ENCODE results near the gene CDK5RAP2.

The CDK5RAP2 gene

DNA sequence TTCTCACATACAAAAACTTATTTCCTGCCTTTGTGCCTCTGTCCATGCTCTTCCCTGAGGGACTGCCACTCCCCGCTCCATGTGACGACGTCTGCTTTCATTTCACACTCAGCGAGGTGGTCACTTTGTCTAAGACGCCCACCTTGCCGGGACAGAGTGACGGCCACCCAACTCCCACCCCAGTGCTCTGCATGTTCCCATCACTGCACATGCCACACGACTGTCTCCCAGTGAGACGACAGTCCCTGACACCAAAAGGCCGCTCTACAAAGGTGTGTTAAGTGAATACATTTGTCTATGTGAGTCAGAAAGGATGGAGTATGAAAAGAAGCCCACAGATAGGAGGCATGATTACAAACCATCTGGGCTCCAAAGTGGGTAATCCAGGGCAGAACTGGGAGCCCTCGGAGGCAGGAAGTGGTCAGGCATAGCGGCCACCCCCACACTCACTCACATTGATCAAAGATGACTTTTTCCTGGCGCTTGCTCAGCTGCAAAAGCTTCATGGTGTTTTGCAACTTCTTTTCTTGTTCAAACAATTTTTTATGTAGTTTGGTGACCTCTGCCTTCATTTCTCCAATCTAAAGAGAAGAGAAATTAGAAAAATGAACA is 185.8 kb downstream of the CDK5RAP2 start:
- DNase-seq = no peak

DNA sequence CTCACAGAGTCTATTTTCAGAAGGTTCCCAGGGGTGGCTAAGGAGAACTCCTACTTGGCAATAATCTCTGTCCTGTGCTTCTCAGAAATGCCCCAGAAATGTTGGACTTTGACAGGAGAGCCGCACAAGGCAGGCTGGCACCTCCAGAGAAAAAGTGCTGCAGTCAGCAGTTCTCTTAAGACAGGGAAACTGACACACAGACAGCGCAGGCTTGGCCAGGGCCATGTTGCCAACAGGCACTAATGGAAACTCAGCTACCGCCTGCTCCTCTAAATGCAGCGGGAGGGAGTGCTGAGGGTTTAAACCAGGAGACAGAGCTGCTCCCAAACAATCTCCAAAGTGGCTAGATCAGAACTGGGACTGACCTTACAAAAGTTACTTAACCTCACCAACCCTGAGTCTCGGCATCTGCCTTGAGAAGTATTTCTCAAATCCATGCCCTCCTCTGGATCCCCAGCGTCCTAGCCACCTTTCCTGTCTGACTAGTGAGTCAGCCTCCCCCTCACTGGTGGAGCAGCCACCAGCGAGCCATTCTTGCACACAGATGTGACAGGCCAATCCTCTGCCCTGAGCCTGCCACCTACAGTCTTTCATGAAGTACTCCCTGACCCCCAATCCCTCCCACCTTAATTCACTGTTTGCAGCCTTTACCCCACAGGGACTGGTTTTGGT is 186.4 kb downstream of the CDK5RAP2 start:
- DNase-seq = no peak

DNA sequence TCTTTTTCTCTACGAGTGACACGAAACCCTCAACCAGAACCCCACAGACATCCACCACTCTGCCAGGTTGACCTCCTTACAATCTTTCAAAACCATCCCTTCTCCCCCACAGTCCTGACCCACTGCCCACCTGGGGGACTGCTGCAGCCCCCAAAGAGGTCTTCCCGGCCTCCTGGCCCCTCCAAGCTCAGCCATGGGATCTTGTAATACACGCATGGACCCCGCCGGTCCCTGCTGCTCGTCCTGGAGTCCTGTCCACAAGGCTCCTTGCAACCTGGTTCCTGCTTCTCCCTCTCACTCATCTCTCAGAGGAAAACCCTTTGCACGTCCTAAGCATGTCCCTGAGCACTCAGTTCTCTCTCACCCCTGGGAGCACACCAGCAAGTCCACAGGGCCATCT is 187.3 kb downstream of the CDK5RAP2 start:
- no peak for DNase-seq

DNA sequence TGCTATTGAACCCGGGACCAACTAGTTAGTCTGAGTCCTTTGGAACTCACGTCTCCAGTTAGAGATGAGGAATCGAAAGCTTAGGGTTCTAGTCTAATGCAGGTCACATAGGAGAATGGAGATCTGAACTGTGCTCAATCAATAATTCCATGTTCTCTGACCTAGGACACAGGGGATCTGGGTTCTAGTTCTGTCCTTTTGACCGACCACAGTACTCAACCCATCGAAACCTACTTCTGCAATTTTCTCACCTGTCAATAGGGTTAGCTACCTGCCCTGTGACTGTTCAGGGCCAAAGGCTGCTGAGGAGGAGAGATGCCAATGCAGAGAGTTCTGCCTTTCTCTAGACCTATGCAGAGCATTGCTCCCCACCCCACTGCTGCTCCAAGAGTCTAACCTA is 187.7 kb downstream of the CDK5RAP2 start:
- no peak for DNase-seq

DNA sequence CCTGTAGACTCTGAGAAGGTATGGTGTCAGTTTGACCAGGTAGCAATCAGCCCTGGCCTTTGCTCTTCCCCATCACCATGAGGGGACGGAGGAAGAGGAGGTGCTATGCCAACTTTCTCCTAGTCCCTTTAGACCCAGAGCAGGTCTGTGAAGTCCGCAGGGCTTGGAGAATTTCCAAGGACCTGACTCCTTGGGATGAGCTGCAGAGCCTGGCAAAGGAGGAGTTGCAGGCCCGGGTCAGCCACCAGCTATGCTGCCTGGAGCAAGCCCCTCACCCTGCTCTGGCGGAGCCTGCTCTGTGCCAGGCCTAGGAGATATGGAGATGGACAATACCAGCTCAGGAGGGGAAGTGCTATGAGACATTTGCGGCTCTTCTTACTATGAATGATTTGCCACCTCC is 188.3 kb downstream of the CDK5RAP2 start:
- no peak for DNase-seq

DNA sequence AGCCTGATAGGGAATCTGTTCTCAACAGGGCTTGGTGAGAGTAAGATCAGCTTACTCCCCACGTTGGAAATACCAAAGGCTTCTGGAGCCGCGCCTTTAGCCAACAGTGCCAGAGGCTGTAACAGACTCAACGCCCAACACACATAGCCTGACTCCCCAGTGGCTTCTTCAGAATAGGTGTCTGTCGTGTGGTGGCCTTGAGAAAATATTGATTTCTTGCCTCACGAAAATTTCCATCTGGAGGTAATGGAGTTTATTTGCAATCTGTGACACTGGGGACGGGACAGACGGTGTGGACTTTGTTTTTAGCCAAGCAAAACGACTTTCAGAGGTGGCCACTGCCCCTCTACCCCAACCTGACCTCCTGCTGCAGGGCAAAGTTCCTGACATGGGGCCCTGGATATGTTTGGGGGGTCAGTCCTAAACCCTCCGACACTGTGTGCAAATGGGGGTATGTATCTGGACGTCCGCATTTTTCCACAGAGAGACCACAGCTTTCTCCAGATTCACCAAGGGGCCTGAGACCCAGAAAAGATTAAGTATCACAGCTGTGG is 189.3 kb downstream of the CDK5RAP2 start:
- no peak for DNase-seq

DNA sequence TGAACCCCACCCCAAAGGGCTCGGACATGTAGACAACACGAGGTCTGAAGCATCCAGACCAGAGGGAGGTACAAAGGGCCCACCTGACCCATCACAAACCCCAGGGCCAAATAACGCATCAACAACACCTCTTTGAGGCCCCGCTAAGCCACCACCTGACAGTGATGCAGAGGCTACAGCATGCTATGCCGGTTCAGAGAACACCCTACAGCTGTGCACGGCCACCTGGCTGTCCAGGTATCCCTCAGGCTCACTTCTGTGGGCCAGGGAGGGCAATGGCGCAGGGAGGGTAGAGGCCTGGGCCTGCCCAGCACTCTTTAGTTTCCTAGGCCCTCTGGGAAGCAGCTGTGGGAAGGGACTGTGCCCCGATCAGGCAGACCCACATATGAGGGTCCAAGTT is 190.1 kb downstream of the CDK5RAP2 start:
- no peak for DNase-seq

DNA sequence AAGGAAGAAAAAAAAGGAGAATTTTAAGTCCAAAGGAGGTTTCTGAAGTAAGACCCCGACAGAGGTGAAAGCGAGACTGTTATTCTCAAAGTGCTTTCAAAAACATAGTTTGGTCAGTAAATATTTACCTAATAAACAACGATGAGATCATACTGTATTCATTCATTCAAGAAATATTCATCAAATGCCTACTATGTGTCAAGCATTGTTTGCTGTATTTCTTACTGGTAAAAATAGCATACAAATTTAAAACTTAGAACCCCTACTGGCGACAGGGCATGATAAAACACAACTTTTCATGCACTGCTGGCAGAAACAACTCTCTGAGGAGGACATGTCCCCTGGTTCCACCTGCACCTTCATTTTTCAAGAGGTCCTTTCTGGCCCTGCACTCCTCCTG is 190.7 kb downstream of the CDK5RAP2 start:
- no peak for DNase-seq

DNA sequence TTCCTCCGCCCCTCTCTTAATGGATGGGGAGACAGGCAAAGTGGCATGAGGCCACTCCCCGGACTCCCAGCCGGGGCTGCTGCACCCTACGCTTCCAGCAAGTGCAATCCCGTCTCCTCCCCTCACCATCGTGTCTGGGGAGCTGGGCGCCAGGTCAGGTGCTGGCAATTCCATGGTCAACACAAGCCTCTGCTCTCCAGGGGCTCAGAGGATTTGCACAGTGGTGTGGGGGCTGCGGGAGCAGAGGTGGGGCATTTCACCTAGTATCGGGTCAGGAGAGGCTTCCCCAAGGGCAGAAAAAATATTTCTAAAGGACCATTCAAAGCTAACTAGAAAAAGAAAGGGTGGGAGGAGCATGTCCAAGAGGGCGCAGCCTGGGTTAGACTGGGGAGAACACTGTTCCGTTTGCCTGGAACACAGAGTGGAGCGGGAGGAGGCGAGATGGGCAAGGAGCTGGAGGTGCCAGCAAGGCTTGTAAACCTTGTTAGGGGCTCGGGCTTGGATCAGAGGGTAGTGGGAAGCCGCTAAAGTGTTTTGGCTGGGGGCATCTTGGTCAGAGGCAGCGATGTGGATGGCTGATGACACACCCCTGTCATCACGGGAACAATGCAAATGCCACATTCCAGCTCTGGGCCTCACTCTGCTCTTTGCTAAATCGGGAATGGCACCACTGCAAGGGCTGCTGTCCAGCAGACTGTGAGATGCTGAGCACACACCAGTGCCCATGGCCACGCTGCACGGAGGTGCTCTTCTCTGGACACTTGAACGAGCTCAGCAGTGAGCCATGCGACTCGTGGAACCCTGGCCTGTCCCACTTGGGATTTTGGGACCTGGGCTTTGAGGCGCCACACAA is 191.7 kb downstream of the CDK5RAP2 start:
- no peak for DNase-seq

DNA sequence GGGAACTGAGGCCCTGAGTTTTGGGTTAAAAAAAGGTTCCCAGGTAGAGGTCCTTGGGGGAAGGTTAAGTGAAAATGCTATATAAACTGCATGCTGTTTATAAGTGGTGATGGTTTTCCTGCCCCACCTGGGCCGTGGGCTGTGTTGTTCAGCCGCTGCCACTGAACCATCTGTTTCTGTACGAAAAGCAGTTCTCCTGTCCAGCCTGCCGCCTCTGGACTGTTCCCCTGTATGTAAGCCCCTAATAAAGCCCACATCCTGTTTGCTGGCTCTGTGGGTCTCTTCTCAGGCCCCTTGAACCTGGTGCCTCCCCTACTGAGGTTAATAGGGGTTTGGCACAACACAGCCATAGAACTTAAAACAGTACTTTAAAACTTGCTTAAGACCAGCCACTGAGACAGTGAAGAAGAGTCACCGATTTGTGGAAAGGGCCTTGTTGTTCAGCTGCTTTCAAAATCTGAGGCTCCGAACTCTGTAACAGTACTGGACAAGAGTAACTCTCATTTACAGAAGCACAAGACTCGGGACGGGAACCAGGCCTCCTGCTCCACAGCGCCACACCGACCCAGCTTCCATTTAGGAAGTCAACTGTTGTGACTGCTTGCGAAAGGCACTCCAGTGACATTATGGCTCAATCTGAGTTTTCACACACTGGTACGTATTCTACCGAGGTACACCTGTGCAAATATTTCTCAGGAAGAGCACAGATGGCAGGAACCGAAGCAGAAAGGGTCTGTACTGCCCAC is 192.5 kb downstream of the CDK5RAP2 start:
- DNase-seq = peak; percentile 93

DNA sequence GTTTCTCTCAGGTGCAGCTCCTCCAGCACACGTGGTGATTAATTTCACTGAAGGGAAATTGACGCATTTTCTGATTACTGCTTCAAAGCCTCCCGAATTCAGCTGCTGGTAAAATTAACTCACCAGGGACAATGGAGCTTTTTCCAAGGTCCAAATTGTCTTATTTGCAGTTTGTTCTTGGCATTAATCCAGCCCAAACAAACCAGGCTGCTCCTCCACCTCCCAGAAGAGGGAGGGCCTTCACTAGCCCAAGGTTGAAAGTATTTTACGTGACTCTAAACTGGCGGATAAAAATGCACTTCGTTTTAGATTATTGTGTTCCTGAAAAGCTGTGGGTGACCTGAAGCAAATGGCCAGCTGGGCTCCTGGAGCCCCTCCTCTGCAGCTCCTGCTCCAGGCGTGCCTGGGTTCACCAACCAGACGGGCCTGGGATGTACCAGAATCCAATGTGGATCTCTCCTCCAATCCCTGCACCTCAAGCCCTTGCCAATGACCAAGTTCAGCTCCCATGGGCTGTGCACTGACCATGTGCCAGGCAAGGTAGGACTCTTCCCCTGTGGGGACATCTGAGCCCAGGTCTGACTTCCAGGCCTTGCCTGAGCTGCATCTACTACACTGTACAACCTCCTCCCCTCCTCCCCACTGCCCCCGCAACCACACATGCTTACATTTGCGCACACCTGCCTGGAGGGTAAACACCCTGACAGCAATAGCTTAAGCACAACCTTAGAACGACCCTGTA is 193.4 kb downstream of the CDK5RAP2 start:
- DNase-seq = peak; percentile 83

DNA sequence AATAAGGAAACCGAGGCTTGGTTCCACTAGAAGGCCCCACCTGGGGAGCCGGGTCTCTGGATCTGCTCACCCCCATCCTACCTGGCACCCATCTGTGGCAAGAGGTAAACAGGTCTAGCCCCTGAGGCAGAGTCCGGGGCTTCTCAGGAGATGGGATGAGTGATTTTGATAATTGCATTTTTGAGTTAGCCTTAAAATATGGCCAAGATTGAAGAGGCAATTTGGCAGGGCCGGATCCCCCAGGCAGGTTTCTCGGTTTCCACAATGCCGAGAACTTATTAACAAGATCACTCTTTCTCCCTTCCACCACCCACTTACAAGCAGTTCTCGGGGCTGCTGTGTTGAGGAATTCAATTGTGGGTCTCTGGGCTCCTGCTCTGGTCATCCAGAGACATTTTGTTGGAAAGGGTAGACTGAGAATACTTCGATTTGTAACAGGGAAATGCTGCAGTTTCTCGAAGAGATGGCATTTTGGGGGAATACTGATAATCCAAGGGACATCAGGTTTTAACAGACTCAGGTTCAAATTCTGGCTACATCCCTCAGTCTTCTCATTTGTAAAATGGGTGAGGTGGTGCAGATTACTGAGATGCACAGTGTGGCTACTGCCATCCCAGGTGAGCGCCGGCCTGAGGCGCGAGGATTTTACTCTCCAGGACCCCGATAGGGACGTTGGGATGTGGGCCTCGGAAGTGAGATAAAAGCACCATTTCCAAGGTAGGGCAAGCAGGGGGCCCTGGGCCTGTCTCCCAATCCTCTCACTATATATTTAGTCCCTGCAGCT is 194.2 kb downstream of the CDK5RAP2 start:
- DNase-seq = no peak

DNA sequence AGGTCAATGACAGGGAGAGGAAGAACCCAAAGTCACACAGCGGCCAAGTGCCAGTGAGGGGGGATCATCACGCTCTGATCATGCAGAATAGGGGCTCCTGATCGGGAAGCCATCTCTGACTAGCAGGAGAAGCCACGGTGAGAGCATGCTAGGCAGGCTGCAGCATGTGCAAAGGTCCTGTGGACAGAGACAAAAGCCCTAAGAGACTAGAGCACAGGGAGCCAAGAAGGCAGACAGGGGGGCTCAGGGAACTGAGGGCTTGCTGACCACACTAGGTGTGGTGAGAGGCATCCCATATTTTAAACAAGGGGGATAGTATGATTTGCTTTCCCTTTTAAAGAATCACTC is 195.1 kb downstream of the CDK5RAP2 start:
- no peak for DNase-seq

DNA sequence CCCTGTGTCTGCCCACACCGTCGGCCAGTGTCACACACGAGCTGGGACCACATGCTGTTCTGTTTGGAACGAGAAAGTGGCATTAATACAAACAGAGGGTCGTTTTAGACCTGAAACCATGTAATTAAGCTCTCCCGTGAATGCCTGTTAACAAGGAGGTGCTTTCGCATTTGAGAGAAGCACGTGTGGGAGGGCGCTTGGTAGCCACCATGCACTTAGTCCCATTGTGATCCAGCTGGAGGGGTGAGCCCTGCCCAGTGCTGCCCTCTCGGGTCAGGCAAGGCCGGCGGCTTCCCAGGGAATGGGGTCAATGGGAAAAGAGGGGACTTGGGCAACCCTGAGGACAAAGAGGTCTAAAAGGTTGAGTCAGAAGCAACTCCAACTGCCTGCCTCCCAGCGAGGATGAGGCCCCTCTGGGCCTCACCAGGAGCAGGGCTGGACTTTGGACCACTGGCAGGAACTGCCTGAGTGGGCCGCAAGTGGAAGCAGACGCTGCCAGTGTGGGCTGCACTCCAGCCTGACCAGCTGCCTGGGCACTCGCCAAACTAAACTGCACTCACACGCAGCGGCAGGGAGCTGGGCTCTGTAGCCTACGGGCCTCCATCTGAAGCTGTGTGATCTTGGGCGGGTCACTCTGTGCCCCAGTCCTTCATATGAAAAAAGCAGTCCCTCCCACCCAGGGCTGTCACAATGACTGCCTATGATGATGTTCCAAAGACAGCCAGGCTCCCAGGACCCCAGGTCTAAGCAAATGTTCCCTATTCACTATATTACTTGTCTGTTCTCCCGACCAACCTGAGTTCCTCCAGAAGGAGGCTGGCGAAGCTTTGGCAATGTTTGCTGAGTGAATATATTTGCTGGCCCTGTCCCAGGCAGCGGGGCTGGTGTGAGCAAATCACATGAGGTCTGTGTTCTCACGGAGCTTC is 195.7 kb downstream of the CDK5RAP2 start:
- DNase-seq = peak; percentile 80

DNA sequence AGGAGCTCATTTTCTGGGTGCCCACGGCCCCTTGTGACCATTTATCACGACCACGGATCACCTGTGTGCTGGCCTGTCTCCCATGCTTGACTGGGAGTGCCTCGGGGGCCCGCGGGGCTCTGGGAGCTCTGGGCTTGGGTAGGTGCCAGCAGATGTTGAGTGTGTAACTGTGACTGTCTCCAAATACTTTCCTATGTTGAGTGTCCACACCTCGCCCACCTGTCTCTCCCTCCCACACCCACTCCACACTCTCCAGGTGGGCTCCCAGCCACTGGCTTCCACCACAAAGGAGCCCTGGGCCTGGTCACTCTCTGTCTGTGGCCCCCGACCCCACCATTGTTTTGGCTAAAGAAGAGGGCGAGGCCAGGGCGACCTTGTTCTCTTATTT is 196.4 kb downstream of the CDK5RAP2 start:
- peak; percentile 13 for DNase-seq

DNA sequence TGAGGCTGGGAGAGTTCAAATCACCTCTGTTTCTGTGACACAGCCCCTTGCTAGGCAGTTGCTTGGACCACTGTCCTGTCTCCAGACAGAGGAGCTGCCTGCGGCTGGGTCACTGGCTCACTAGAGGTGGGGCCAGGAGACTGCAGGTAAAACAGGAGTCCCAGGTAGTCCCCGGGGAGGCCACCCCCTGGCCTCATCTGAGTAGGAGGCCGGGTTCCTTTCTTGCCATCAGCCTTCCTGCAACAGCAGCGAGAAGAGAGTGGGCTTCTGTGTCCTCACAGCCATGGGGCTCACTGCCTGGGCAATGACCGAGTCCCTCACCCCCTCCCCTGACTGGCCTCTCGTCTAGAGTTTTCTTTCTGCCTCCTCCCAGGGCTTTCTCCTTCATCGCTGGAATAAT is 197.5 kb downstream of the CDK5RAP2 start:
- no peak for DNase-seq

DNA sequence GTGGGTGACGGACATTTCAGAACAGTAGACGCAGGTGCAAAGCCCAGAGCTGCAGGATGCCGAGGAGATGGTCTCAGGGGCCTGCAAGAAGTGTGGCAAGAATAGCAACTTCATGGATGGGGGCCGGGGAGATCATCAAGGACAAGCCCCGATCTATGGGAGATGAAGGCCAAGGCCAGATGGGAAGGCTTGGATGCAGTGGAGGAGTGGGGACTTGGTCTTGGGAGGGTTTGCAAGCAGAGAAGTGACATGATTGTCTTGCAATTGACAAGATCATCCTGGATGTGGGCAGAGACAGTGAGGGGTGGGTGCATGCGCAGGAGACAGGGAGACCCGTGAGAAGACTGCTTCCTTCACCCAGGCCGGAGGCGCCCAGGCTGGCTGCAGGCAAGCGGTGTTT is 198.1 kb downstream of the CDK5RAP2 start:
- DNase-seq = no peak

DNA sequence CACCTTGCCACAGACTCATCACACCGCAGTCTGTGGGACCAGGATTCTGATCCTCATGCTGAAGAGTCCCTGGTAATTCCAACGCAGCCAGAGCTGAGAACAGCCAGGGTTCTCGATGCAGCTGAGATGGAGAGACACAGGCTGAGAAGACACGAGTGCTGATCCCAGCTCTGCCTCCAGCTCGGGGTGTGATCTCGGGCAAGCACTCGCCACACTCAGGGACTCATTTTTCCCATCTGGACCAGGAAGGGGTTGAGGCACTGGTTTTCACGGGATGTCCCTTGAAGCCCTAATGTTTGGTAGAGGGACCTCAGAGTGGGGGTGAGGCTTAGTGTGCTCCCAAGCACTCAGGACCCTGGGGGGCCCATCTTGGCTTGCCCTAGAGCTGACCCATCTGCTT is 200.4 kb downstream of the CDK5RAP2 start:
- no peak for DNase-seq

DNA sequence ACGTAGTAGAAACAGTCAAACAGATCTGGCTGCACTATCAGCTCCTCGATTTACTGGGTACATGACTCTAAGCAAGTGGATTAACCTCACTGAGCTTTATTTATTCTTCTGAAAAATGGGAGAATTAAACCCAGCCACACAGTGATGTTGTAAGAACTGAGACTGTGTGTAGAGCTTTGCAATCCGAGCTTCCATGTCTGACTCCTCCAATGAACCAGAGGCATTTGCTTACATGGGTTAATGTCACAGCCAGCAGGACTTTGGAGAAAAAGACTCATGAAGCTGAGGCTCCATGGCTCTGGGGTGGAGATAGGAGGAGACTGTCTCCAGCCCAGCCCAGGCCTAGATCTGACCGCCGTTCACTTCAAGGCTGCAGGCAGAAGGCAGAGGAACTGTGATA is 201.3 kb downstream of the CDK5RAP2 start:
- DNase-seq = no peak
